ENCODE results near the gene KRT84.
"Not testable (repeated sequence)": the region's sequence is repeated elsewhere in the genome, so short reads cannot be mapped to it uniquely, and the experiment has no call there.

KRT84 gene

DNA sequence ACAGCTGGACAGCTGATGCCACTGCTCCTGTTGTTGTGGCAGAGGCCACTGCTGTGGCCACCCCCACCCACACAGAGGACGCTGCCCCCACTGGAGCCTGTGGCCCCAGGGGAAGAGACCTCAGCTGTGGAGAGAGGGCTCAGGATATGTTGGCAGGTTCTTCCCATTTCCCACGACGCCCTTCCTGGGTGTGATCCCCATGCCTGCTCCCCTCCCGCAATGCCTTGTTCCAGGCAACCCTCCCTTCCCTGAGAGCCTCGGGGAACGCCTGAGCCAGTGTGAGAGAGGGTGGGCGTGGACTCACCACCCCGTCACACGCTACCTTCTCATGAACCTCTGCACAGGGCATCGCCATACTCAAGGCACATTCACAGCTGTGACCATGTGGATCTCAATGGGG lies 26.4 kb upstream of the KRT84 start:
- DNase-seq (ENCODE audit: low spot score) = no peak

DNA sequence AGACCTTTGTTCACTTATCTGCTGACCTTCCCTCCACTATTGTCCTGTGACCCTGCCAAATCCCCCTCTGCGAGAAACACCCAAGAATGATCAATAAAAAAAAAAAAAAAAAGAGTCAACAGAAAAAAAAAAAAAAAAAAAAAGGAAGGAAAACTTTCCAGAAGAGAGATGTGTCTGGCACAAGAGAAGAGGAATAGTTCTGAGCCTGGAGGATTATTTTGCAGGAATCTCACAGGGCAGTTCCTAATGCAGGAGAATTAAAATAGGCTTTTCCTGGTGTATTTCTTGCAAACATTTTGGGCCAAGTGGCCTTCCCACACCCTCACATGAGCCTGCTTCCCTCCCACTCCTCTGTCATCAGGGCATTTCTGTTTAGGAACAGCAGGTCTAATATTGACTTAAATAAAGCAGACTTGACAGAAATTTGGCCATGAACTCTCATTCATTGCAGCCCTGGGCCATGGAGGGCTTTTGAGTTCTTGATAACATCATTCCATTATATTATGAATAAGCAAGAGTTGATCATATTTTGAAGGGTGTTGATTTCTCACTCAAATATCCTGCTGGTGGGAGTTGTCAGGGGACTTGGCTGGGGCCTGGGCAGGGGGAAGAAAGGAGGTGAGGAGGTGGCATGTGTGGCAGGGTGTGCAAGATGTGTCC lies 25.3 kb upstream of the KRT84 start:
- DNase-seq (ENCODE audit: low spot score) = not testable (repeated sequence)

DNA sequence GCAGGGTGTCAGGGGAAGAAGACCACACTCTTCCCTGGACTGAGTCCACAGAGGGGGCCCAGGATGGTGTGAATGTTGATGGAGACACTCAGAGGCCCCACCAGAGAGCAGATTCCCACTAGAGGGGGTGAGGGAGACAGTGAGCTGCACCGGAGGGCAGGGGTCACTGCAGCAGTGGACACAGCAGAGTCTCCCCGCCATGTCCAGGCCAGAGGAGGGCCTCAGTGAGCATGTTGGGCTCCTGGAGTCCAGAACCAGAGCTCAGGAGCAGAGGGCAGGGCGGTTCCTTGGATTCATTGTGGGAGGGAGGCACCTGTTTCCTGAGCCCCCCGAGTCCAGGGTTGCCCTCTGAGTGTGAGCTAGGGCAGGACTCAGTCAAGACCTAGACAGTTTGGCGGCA lies 22.5 kb upstream of the KRT84 start:
- no peak for DNase-seq (ENCODE audit: low spot score)

DNA sequence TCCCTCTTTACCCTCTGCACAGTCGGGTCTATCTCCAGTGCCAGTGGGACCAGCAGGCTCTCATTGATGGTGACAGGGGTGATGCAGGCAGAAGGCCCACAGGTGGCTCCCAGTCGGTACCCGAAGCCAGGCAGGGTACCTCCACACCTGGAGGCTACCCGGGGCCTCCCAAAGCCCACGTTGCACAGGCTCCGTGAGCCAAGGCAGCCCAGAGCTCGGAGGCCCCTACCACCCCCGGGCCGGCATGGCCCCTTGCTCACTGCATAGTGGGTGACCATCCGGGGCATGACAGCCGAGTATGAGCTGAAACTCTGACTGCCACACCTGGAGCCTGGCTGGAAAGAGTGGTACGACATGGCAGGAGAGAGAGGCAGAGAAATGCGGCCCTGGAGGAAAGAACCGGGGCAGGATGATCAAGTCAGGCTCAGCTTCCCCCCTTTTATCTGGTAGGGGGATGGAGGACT lies 20.5 kb upstream of the KRT84 start, which contains the start of gene KRT82:
KRT82 (minus strand) TSS at position 414 of the 464 bp plus-strand sequence; CDS start at position 356, 58 bp downstream.
- no peak for DNase-seq (ENCODE audit: low spot score)

DNA sequence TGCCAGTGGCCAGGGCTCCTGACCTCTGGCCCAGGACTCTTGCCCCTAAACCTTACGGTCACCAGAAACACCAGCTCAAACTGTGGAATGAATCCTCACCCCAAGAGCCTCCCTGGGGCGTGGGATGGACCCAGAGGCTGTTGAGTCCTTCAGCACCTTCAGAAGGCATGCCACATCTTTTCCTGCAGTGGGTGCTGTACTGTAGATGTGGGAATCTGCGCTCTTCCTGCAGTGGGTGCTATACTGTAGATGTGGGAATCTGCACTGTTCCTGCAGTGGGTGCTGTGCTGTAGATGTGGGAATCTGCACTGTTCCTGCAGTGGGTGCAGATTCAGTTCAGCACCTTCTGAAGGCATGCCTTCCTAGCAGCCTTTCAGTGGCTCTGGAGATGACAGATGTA lies 19.5 kb upstream of the KRT84 start:
- no peak for DNase-seq (ENCODE audit: low spot score)

DNA sequence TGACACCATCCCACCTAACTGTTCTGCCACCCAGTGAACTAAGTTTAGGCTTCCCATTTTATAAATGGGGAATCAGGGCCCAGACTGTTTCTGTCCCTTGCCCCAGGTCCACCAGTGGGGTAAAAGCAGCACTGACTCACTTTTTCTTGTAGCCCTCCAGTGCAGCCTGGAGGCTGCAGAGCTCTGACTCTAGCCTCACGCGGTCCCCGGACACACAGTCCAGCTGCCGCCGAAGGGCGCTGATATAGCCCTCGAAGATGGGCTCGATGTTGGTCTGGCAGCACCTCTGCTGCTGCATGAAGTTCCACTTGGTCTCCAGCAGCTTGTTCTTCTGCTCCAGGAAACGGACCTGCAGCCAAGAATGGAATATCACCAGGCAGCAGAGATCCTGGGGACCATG lies 18.1 kb upstream of the KRT84 start:
- no peak for DNase-seq (ENCODE audit: low spot score)

DNA sequence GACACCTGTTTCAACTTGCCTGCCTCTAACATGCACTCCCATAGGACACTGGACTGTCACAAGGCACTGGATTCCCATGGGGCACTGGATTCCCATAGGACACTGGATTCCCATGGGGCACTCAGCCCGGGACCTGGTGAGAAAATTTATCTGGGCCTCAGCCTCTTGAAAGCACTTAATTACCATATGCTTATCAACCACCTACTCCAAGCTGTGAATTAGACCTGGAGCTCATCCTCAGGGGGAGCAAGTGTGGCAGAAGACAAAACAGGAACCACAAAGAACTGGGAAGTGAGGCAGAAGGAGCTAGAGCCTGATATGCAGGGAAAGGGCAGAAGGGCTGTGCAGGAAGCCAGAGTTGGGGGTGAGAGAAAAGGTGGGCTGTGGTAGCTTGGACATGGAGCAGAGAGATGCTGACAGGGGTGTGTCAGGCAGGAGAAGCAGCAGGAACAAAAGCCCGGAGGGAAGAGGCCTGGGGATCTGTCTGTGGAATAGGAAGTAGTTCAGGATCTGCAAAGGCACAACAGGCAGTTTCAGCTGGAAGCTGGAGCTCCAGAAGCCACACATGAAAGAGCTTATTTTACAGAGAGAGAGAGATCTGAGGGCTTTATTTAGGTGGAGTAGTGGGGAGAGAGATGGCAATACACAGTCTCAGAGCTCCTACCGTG lies 17.6 kb upstream of the KRT84 start:
- no peak for DNase-seq (ENCODE audit: low spot score)

DNA sequence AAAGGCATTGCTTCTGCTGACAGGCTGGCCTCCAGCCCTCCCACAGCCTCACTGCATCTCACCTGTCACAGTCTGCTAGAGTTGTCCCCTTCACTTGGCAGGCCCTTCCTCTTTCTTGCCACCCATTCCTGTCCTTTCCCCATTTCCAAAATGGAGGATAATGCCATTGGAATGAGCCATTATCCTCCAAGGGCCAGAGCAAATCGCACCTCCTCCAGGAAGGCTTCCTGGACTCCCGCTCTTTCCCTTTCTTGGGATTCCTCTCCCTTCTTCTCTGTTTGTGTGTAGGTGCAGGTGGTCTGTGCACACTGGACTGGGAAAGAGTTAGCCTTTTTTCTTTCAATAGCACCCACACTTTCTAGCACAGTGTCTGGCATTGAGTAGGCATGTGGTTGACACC lies 16.9 kb upstream of the KRT84 start:
- DNase-seq (ENCODE audit: low spot score) = no peak

DNA sequence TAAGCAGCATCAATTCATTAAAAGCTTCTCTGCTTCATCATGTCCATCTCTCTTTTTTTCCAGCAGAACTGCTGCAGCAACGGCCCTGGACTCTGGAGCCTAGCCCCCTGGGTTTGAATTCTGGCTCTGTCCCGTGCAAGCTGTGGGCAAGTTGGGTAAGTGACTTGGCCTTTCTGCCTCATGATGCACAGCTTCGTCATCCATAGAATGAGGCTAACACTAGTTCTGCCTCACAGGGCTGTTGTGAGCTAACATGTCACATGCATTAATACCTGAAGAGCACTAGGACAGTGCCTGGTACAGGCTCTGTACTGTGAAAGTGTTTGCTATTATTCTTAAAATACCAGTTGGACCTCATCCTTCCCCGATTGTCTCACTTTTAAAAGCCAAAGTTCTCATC lies 16.5 kb upstream of the KRT84 start:
- DNase-seq (ENCODE audit: low spot score) = no peak

DNA sequence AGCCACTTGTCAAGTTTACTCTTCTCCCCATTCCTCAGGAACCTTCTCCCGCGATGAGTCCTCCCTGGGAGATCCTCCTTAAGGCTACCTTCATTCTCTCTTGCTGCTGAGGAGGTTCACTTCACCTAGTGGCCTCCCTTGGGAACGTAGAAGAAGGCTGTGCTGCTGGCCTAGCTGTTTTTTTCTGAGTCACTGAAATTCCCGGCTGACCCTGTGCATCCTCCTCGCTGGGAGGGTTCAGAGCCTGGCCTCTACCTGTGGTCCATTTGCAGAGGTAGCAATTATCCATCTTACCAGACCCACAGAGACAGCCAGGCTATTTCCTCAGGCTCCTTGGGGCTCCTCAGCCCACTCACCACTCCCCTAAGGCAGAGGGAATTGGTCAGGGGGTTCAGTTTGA lies 16.1 kb upstream of the KRT84 start:
- no peak for DNase-seq (ENCODE audit: low spot score)

DNA sequence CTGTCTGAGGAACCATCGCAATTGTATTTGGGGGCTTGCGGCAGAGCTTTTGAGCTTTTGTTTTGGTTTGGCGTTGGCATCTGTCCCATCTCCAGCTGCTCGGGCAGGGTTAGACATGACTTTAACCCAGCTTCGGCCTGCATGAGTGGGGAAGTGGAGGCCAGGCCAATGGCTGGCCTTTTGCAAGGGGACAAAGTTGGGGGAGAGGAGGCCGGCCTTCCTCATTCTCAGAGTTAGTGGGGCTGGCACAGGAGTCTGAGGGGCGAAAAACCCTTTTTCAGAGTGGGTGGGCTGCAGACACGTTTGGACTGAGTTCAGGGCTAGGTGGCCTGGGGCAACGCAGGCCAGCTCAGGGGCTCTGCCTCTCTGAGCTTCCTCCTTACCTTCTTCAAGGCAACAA lies 15.5 kb upstream of the KRT84 start:
- DNase-seq (ENCODE audit: low spot score) = no peak

DNA sequence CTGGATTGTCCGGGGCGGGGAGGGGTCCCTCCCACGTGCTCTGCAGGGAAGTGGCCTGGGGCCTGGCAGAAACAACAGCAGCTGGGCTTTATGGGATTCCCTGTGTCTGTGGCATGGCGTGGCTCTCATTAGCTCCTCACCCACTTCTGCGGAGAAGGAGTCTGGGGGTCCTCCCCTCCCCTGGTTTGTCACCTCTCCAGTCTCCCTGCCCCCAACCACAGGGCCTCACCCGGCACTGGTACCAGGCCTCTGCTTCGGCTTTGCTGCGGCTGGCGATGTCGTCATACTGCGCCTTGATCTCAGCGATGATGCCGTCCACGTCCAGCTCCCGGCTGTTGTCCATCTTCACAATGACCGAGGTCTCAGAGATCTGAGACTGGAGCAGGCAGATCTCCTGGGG lies 14.3 kb upstream of the KRT84 start:
- DNase-seq (ENCODE audit: low spot score) = no peak

DNA sequence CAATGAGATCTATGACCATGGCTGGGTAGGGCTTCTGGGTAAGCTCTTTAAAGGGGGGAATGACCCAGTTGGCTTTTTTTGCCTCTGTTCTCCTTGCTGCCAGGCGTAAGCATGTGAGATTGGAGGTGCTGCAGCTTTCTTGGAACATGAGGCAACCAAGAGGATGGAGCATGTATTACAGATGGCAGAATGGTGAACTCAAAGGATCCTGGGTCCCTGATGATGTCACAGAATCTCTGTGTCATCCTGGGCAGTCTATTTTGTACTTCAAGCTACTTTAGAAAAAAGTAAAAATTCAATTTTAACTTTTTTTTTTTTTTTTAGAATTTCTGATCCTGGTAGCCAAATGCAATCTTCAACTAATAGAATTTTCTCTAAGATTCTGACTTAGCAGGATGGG lies 12.7 kb upstream of the KRT84 start:
- DNase-seq (ENCODE audit: low spot score) = no peak

DNA sequence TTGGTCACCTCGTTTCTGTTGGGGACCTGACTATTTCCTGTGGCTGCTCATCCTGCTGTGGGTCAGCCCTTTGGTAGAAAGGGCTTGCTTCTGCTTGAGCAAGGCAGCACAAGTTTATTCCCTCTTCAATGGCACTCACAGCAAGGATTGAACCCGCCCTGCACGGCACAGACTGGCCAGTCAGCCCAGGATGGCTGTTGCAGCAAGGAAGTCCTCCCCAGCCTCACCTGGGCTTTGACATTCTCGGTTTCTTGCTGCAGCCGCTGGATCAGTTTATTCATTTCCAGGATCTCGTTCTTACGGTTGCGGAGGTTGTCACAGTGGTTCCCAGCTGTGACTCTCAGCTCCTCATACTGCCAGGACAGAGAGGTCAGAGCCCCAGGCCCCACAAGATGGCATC lies 11.2 kb upstream of the KRT84 start:
- DNase-seq (ENCODE audit: low spot score) = no peak

DNA sequence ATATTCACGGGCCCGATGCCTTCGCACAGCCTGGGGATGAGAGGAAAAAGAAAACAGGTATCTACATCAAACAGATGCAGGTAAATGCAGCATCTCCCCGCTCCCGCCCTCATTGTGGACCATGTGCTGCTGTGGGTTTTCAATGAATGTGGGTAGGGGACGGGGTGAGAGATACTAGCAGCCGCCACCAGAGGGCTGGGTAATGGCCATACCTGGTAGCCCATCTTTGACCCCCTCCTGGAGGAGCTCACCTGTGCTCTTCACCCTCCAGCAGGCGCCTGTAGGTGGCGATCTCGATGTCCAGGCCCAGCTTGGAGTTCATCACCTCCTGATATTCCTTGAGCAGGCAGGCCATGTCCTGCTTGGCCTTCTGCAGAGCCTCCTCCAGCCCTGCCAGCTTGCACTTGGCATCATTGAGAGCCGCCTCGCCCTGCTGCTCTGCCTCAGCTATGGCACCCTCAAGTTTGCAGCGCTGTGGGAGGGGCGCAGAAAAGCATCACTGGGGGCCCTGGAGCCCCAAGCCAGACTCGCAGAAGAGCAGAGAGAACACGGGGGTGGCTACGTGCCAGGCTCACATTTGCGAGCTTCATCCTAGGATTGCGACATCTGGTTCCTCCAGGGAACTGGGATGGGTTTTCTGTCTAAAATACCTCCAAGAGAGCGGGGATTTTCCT lies 10.4 kb upstream of the KRT84 start:
- DNase-seq (ENCODE audit: low spot score) = peak; percentile 57

DNA sequence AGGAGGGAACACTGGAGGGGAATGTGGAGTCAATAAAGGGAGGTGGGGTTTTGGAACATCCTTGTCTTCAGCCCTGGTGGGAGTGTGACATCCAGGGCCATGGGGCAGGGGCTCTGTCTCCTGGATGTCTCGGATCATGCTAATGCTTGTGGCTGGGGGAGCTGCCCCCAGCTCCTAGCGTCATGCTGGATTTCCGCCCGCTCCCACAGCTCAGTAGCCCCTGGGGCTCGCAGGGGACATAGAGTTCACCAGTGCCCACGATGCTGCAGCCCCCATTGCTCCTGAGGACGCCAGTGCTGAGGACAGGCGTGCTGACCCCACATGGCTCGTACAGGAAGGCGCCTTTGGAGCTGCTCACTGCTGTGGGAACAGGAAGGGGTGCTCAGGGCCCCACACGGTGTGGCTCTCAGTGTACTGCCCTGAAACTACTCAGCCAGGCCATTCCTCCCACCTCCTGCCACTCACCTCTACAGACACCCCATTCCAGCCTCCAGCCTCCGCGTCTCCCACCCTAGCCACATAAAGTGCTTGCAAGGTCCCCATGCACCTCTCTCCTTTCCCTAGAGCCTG lies 9.5 kb upstream of the KRT84 start:
- no peak for DNase-seq (ENCODE audit: low spot score)

DNA sequence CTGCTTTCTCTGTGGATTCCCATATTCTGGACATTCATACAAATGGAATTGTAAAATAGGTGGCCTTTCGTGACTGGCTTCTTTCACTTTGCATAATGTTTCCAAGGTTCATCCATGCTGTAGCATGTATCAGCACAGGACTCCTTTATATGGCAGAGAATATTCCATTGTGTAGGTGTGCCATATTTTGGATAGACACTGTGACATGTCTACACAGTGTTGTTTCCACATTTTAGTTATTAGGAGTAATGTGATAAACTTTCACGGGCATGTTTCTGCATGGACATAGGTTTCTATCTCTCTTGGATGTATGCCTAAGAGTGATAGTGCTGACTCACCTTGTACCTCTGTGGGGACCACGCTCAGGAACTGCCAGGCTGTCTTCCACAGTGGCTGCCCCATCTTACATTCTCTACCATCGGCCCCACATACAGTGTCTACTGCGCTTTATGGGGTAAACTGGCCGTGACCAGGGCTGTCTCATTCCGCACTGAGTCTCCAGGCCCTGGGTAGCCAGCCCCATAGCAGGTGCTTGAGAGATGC lies 7.1 kb upstream of the KRT84 start:
- no peak for DNase-seq (ENCODE audit: low spot score)

DNA sequence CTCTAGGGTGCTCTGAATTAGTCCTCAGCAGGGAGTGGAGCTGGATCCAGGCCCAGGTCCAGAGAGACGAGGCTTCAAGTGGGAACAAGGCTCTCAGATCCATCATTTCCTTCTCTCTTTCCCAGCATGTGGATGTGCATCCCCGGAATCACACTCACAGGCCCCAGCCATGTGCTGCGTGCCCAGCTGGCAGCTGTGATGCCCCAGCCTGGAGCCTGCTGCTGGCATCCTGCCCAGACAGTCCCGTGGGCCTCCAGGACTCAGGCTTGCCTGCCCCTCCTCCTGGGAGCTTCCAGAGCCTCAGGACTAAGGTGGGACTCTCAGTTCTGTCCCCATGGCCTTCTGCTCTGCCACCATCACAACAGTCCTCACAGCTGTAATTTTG lies 6.2 kb upstream of the KRT84 start:
- peak; percentile 71 for DNase-seq (ENCODE audit: low spot score)

DNA sequence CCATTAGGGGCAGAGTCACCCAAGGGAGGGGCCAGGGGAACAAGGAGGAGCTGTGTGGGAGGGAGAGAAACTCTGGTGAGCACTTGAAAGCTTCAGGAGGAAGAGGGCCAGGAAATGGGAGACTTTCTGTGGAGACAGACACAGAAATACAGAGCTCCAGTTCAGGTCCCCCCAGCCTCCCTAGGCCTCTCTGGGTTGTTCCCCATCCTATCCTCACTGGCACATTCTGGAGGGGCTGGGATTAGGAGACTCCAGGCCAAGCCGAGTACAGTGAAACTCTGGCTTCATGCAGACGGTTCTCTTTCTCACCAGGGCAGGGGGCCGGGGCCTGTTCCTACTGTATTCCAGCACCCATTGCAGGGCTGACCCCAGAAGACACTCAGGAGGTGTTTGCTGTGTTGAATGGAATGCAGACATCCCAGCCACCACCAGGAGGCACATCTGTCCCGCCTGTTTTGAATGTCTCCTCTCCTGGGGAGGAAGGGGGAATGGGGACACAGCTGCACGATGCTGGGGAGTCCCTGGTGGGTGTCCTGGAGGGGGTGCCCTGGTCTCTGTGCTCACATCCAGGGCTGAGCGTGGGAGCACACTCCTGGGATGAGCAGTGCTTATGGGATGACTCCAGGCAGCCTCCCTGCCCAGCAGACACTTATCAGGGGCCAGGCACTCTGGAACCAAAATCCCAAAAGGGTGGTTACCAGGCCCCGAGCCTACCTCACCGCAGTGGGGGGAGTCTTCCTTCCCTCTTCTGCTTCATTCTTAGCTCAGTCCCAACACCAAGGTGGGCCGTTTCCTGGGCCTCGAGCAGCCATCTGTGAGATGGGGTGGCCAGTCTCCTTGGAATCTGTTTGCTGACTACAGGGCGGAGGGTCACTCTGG lies 5.5 kb upstream of the KRT84 start:
- DNase-seq (ENCODE audit: low spot score) = peak; percentile 37

DNA sequence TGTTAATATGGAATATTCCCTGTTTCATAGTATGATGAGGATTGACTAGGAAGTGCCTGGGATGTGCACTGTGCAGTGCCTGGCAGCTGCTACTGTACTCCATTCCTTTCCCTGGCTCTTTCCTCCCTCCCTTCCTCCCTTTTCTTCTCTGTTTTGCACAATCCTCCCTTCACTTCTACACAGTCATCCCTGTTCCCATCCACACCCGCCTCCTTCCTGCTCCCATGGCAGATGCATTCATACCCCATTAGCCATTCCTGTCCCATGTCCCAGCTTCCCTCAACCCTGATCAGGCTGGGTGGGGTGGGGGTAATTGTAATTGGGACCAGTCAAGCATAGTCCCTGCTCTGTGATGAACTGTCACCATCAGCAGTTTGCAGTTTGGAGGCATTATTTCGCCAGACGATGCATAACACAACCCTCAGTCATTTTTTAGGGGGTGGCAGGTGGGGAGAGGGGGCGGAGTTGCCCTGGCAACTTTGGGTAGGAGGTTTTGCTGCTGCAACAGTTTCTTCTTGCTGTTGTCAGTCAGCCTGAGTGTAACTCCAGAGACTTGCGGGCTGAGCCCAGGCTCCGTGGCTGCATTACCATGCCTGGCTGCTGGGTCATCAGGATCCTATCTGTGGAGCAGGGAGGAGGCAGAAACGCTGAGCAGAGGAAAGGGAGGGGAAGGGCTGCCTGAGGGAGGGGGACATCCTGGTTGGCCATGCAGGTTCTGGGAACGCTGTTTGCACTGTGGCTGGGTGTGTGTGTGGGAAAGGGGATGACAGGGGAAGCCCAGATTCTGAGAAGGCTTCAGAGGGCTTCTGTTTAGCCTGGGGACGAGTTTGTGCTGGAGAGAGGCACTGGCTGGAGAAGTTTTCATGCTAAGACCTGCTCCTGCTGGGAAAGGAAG lies 4.1 kb upstream of the KRT84 start:
- peak; percentile 59 for DNase-seq (ENCODE audit: low spot score)

DNA sequence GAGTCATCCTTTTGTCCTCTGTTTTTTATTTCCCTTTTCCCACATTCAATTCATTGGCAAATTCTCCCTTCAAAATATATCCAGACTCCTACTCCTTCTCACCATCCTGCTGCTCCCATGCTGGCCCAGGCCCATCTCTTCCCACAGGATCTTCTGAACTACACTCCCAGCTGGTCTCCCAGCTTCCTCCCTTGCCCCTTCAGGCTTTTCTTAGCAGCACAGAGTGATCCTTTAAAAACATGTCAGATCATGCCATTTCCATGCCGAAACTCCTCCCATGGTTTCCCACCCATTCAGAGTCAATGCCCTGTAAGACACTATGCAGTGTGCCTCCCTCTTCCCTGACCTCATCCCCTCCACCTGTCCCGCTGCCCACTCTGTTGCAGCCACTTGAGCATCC lies 2.4 kb upstream of the KRT84 start:
- no peak for DNase-seq (ENCODE audit: low spot score)
